ENCODE results near the gene ZC3HAV1. TPM values are rescaled to one million over a fixed set of nuclear protein-coding genes. Genes with fewer than 3 reads are reported as not detected.

The ZC3HAV1 gene
- total RNA-seq, 4 donors from 2014 or later, result 11.7 to 40.6 (median 34.5) TPM

DNA sequence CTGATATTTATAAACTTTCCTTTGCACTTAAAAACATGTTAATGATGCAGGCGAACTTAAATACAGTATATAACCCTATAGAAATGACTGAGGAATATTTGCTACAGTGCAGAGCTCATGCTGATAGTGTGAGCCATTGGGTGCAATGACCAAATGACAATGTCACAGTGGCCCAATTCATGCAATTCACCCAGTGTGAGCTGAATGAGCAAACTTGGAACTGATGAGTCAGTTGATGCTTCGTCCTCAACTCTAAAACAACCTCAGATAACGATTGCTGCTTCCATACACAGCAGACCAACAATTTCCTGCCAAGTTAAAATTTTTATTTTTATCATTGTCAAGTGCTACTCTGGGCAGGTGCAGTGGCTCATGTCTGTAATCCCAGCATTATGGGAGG, 61.5 kb downstream of the ZC3HAV1 start:
- Histone ChIP-seq H3K9me3 (no peaks in the 10 kb centered on the region), H3K27ac (no peak overlapping the region), H3K4me3 (no peak overlapping the region), H3K4me1 (peaks cover 0 to 9% (median 0%) of the 10 kb centered on the region in 4 donors), H3K36me3 (peaks cover 0 to 39% (median 16%) of the 10 kb centered on the region in 4 donors), H3K27me3 (no peaks in the 10 kb centered on the region)
- intact Hi-C loops (cut with DNase I; ENCODE audit: low total_unique reads), result no loop called here
- in situ Hi-C loops (cut with MboI; ENCODE audit: low pct_ligation_motif_present in 1 of 4, low pct_unique_long_range_greater_than_20kb in 1 of 4, low sequenced_read_pairs in 3 of 4), result no loop called here
- no peak for DNase-seq
- TF ChIP-seq, protein P1, sequence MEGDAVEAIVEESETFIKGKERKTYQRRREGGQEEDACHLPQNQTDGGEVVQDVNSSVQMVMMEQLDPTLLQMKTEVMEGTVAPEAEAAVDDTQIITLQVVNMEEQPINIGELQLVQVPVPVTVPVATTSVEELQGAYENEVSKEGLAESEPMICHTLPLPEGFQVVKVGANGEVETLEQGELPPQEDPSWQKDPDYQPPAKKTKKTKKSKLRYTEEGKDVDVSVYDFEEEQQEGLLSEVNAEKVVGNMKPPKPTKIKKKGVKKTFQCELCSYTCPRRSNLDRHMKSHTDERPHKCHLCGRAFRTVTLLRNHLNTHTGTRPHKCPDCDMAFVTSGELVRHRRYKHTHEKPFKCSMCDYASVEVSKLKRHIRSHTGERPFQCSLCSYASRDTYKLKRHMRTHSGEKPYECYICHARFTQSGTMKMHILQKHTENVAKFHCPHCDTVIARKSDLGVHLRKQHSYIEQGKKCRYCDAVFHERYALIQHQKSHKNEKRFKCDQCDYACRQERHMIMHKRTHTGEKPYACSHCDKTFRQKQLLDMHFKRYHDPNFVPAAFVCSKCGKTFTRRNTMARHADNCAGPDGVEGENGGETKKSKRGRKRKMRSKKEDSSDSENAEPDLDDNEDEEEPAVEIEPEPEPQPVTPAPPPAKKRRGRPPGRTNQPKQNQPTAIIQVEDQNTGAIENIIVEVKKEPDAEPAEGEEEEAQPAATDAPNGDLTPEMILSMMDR (IDR thresholded peaks at IDR 0.05), result no peak
- no peak for TF ChIP-seq POLR2AphosphoS5 (IDR thresholded peaks at IDR 0.05)
- no peak for TF ChIP-seq EP300 (IDR thresholded peaks at IDR 0.05; ENCODE audit: low read depth)
- no peak for TF ChIP-seq POLR2A (IDR thresholded peaks at IDR 0.05)
- 76 to 84% methylated on average over 3 of the region's 3 CpGs for WGBS, 2 donors (ENCODE audit: low coverage in 1 of 2)

DNA sequence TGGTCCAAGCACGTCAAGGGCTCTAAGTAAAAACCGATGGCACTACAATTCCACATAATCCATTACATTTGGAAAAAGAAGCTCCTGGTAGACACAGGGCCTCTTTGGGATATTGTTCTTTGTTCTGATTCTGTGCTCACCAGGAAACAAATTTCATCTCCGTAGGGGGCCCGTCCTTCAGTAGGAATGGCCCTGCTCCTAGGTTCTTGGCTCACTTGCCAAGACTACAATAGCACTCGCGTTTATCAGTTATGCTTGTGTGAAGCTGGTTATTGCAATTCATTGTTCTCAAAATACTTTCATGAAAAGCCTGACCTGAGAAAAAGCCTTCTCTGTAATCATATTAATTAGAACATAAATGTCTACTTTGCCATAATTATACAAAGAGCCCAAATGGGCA, 63.4 kb downstream of the ZC3HAV1 start:
- WGBS, 2 donors (ENCODE audit: low coverage in 1 of 2), result 80 to 92% methylated on average over 2 to 6 of the region's 6 CpGs

DNA sequence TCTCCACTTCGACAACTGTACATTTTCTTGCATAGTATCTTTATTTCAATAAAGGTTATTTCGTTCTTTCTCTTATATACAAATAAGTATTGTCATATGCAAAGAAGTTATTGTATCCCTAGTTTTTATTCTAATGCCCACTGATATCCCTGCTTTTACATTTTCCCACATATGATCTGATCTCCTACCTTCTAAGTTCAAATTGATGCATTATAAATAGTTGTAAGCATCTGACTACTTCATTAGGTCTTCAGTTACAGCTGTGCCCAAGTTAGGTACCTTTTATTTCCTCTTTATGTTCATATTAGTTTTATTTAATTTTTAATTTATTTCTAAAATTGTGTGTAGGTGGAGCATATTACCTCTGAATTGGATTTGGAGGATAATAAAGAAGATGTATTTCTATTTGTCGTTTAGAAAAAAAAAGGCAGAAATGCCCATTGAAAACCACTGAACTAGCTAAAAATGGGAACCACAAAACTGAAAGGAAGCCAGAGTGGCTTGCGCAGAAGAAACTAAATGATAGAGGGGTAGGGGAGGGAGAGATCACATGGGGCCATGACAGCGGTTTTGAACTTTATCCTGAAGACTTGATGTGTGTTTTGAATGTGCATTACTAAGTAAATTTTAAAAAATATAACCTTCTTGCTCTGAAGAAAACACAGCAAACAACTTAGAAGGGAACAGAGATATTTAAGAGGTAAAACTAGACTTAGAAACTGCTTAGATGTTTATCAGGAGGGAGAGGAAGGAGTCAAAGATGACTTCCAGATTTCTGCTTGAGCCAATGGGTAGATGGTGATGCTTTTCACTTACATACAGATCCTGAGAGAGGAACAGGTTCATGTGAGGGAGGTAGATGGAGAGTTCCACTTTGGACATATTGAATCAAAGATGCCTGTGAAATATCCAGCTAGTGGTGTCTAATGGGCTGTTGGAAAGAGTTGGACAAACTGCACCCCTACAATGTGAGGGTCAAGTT, 64.4 kb downstream of the ZC3HAV1 start:
- intact Hi-C loops (cut with DNase I; ENCODE audit: low total_unique reads), result no loop called here
- H3K27ac ChIP-seq, result peak overlapping the region in 1 of 4 donors; percentile 18
- no peak for DNase-seq

More for the DNA sequence above, 63.4 kb downstream of the ZC3HAV1 start:
- intact Hi-C loops (cut with DNase I; ENCODE audit: low total_unique reads), result no loop called here
- Histone ChIP-seq H3K4me3 (no peak overlapping the region), H3K36me3 (peaks cover 0 to 29% (median 11%) of the 10 kb centered on the region in 4 donors), H3K27ac (no peak overlapping the region), H3K9me3 (no peaks in the 10 kb centered on the region), H3K4me1 (peaks cover 0 to 9% (median 0%) of the 10 kb centered on the region in 4 donors), H3K27me3 (no peaks in the 10 kb centered on the region)
- TF ChIP-seq POLR2AphosphoS5 (IDR thresholded peaks at IDR 0.05) (no peak), EP300 (IDR thresholded peaks at IDR 0.05; ENCODE audit: low read depth) (no peak), POLR2A (IDR thresholded peaks at IDR 0.05) (no peak)
- TF ChIP-seq, protein P1 (IDR thresholded peaks at IDR 0.05), result no peak
- in situ Hi-C loops (cut with MboI; ENCODE audit: low pct_ligation_motif_present in 1 of 4, low pct_unique_long_range_greater_than_20kb in 1 of 4, low sequenced_read_pairs in 3 of 4), result no loop called here
- DNase-seq, result no peak

More for the DNA sequence above, 64.4 kb downstream of the ZC3HAV1 start:
- no peak overlapping the region for H3K4me3 ChIP-seq
- in situ Hi-C loops (cut with MboI; ENCODE audit: low pct_ligation_motif_present in 1 of 4, low pct_unique_long_range_greater_than_20kb in 1 of 4, low sequenced_read_pairs in 3 of 4), result no loop called here
- TF ChIP-seq POLR2A (IDR thresholded peaks at IDR 0.05) (no peak), EP300 (IDR thresholded peaks at IDR 0.05; ENCODE audit: low read depth) (no peak), POLR2AphosphoS5 (IDR thresholded peaks at IDR 0.05) (no peak)
- TF ChIP-seq, protein P1 (IDR thresholded peaks at IDR 0.05), result no peak
- no peaks in the 10 kb centered on the region for H3K9me3 ChIP-seq
- H3K27me3 ChIP-seq, result no peaks in the 10 kb centered on the region
- peaks cover 0 to 23% (median 10%) of the 10 kb centered on the region in 4 donors for H3K36me3 ChIP-seq
- H3K4me1 ChIP-seq, result peaks cover 0 to 9% (median 0%) of the 10 kb centered on the region in 4 donors
- 68 to 75% methylated on average over 5 of the region's 5 CpGs for WGBS, 2 donors (ENCODE audit: low coverage in 1 of 2)
